ENCODE measurements around the gene SPATA3.

DNA sequence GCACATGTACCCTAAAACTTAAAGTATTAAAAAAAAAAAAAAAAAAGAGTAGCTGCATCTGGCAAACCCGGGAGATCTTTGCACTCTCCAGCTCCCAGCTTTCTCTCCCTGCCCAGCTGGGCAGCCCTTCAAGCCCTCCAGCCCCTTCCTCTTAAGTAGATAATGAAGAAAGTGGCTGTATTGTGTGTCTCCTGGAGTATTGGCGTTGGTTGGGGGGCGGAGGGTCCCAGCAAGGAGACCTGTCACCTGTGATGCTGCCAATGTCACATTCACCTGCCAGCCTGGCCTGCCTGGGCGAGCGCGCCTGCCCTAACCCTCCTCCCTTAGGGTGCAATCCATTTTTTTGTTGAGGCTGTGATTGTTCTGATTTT, 43.4 kb downstream of the SPATA3 start:
- TF ChIP-seq MYC (CRISPR knock-in tag; IDR thresholded peaks at IDR 0.05; ENCODE audit: borderline replicate concordance) (no peak), EP300 (IDR thresholded peaks at IDR 0.05; ENCODE audit: low read depth in 2 of 2, low read length in 2 of 2) (no peak), EP300 (CRISPR knock-in tag; IDR thresholded peaks at IDR 0.05; ENCODE audit: borderline replicate concordance) (no peak)
